ENCODE measurements around the gene FHOD3.

GRCh38 chr18:36652503-36652902 is 355.0 kb downstream of the FHOD3 start:
- TF ChIP-seq CTCF (IDR thresholded peaks at IDR 0.05 in 8 of 11, conservative IDR thresholded peaks at IDR 0.05 in 3 of 11), result no peak
- TF ChIP-seq POLR2A (IDR thresholded peaks at IDR 0.05), result no peak
- no peak for TF ChIP-seq POLR2AphosphoS5 (IDR thresholded peaks at IDR 0.05)

All from spleen (tissue), 7 donors.